GM19351 (cell line): ENCODE results near the gene SLC22A16.
"Not testable (repeated sequence)": the region's sequence is repeated elsewhere in the genome, so short reads cannot be mapped to it uniquely, and the experiment has no call there.

Experiments
- ATAC-seq: cut with Tn5 transposase; IDR thresholded peaks from one replicate; pipeline ENCODE4 v1.9.1; 2021; ENCODE audit warnings: mild to moderate bottlenecking, moderate library complexity; ENCODE audit not compliant: unreplicated experiment

The SLC22A16 gene

GRCh38 chr6:110476046-110476849, at the start of gene SLC22A16:
TSS of gene SLC22A16 (minus strand) at chr6:110476613. CDS start at chr6:110476574, 39 bp downstream.
- ATAC-seq = no peak

- ATAC-seq = no peak
Measured at GRCh38 chr6:110525001-110525400, 48.6 kb upstream of the SLC22A16 start.

- ATAC-seq = no peak
Measured at GRCh38 chr6:110524305-110524704, 47.9 kb upstream of the SLC22A16 start.

GRCh38 chr6:110523451-110524021, 47.1 kb upstream of the SLC22A16 start:
- no peak for ATAC-seq

- ATAC-seq = no peak
Measured at GRCh38 chr6:110522427-110522826, 46.0 kb upstream of the SLC22A16 start.

GRCh38 chr6:110520992-110521543, 44.7 kb upstream of the SLC22A16 start:
- ATAC-seq = no peak

- no peak for ATAC-seq
Measured at GRCh38 chr6:110520209-110520965, 44.0 kb upstream of the SLC22A16 start.

- no peak for ATAC-seq
Measured at GRCh38 chr6:110517601-110518281, 41.3 kb upstream of the SLC22A16 start.

- no peak for ATAC-seq
Measured at GRCh38 chr6:110517034-110517433, 40.6 kb upstream of the SLC22A16 start.

GRCh38 chr6:110514818-110515217, 38.4 kb upstream of the SLC22A16 start:
- no peak for ATAC-seq

GRCh38 chr6:110512991-110513390, 36.6 kb upstream of the SLC22A16 start:
- no peak for ATAC-seq

- ATAC-seq = not testable (repeated sequence)
Measured at GRCh38 chr6:110512549-110512948, 36.1 kb upstream of the SLC22A16 start.

GRCh38 chr6:110511401-110511800, 35.0 kb upstream of the SLC22A16 start:
- no peak for ATAC-seq

- no peak for ATAC-seq
Measured at GRCh38 chr6:110509617-110510241, 33.3 kb upstream of the SLC22A16 start.

GRCh38 chr6:110504891-110505290, 28.5 kb upstream of the SLC22A16 start:
- ATAC-seq = not testable (repeated sequence)

- no peak for ATAC-seq
Measured at GRCh38 chr6:110495949-110496348, 19.5 kb upstream of the SLC22A16 start.

GRCh38 chr6:110493253-110493800, 16.9 kb upstream of the SLC22A16 start:
- no peak for ATAC-seq

GRCh38 chr6:110492584-110492983, 16.2 kb upstream of the SLC22A16 start:
- ATAC-seq = no peak

- no peak for ATAC-seq
Measured at GRCh38 chr6:110491644-110492317, 15.4 kb upstream of the SLC22A16 start.

GRCh38 chr6:110491299-110491643, 14.9 kb upstream of the SLC22A16 start:
- ATAC-seq = no peak
